ENCODE data around the gene UBAC1. TPM values are rescaled to one million over a fixed set of nuclear protein-coding genes. Genes with fewer than 3 reads are reported as not detected.

UBAC1 gene
- total RNA-seq, 1 donor from 2014 or later: 51.9 TPM

DNA sequence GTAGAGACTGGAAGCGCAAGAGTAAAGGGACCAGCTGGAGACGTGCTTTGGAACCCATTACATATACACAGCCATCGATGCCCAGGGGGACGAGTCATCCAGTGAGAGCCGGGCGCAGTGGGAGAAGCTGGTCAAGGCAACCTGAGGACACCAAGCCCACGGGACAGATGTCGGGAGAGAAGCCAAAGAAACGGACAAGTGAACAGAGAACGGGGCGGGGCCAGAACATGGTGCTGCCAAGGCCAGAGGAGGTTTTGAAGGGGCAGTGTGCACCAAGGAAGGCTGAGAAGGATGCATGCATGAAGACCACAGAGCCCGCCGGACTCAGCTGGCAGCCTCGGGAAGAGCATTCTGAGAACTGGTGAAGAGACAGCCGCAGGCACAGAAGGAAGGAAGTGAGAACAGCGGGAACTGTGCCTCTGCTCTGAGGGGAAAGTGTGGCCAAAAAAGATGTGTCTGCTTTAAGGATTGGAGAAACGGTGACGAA, 74.1 kb downstream of the UBAC1 start:
- H3K36me3 Mint-ChIP-seq (ENCODE audit: low read depth): no peaks in the 10 kb centered on the region
- no peaks in the 10 kb centered on the region for H3K9me3 Mint-ChIP-seq
- H3K27me3 Mint-ChIP-seq (ENCODE audit: low read depth): no peaks in the 10 kb centered on the region
- H3K4me1 Mint-ChIP-seq: peaks cover 78% of the 10 kb centered on the region
- no peak overlapping the region for H3K27ac Mint-ChIP-seq (ENCODE audit: unreplicated experiment)
- H3K4me3 Mint-ChIP-seq: no peak overlapping the region
- DNase-seq (ENCODE audit: low read depth, low spot score): no peak
- no peak for TF ChIP-seq CTCF (conservative IDR thresholded peaks at IDR 0.05)

GRCh38 chr9:135886147-135886981, 74.8 kb downstream of the UBAC1 start:
- Mint-ChIP-seq H3K36me3 (ENCODE audit: low read depth) (no peaks in the 10 kb centered on the region), H3K9me3 (no peaks in the 10 kb centered on the region), H3K4me3 (peak overlapping the region; percentile 27), H3K27me3 (ENCODE audit: low read depth) (no peaks in the 10 kb centered on the region), H3K27ac (ENCODE audit: unreplicated experiment) (peak overlapping the region; percentile 75), H3K4me1 (peaks cover 71% of the 10 kb centered on the region)
- TF ChIP-seq CTCF (conservative IDR thresholded peaks at IDR 0.05): no peak
- DNase-seq (ENCODE audit: low read depth, low spot score): no peak

DNA sequence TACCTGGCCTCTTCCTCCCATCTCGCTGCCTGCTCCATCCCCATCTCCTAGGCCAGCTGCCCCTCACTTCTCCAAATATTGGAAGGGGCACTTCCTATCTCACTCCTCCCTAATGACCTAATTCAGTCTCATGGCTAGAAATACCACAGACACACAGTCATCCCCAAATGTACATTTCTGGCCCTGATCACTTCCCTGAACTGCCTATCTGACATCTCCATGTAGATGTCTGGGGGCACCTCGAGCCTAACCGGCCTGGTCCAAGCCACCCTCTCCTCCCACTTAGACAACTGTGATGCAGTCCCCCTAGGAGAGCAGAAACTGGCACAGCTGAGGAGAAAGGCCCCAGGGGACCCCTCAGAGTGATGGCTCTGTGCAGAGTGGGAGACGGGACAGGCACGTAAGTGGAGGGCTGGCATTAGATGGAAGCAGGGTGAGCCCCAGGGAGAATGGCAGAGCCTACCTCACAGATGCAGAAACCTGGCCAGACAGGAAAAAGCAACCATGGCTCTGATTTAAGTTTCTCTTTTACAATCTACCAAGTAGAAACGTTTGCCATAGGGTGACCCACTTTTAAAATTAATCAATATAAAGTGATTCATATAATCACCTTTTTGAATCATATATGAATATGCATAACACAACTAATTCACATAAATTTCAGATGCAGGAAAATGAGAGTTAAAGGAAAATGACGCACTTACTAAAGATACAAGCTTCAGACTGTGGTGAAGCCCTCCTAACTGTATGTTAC, 75.9 kb downstream of the UBAC1 start:
- Mint-ChIP-seq H3K4me3 (no peak overlapping the region), H3K27ac (ENCODE audit: unreplicated experiment) (peak overlapping the region; percentile 30), H3K4me1 (peaks cover 60% of the 10 kb centered on the region), H3K36me3 (ENCODE audit: low read depth) (no peaks in the 10 kb centered on the region), H3K9me3 (no peaks in the 10 kb centered on the region), H3K27me3 (ENCODE audit: low read depth) (no peaks in the 10 kb centered on the region)
- no peak for DNase-seq (ENCODE audit: low read depth, low spot score)
- TF ChIP-seq CTCF (conservative IDR thresholded peaks at IDR 0.05): no peak

GRCh38 chr9:135884328-135885035, 76.7 kb downstream of the UBAC1 start:
- Mint-ChIP-seq H3K27me3 (ENCODE audit: low read depth) (no peaks in the 10 kb centered on the region), H3K9me3 (no peaks in the 10 kb centered on the region), H3K27ac (ENCODE audit: unreplicated experiment) (peak overlapping the region; percentile 19), H3K4me3 (no peak overlapping the region), H3K36me3 (ENCODE audit: low read depth) (no peaks in the 10 kb centered on the region), H3K4me1 (peaks cover 58% of the 10 kb centered on the region)
- no peak for DNase-seq (ENCODE audit: low read depth, low spot score)
- no peak for TF ChIP-seq CTCF (conservative IDR thresholded peaks at IDR 0.05)

GRCh38 chr9:135883410-135884089, 77.6 kb downstream of the UBAC1 start:
- TF ChIP-seq CTCF (conservative IDR thresholded peaks at IDR 0.05): no peak
- Mint-ChIP-seq H3K27ac (ENCODE audit: unreplicated experiment) (peak overlapping the region; percentile 19), H3K27me3 (ENCODE audit: low read depth) (no peaks in the 10 kb centered on the region), H3K4me3 (no peak overlapping the region), H3K4me1 (peaks cover 62% of the 10 kb centered on the region), H3K36me3 (ENCODE audit: low read depth) (no peaks in the 10 kb centered on the region), H3K9me3 (no peaks in the 10 kb centered on the region)
- DNase-seq (ENCODE audit: low read depth, low spot score): no peak

Data from neural crest cell (in vitro differentiated cells).